Activated naive CD8-positive, alpha-beta T cell treated with anti-CD3 and anti-CD28 coated beads for 36 hours (primary cell): ENCODE measurements around the gene S100A2. TPM values are rescaled to one million over a fixed set of nuclear protein-coding genes. Genes with fewer than 3 reads are reported as not detected.

ENCODE experiments used
- DNase-seq: peaks from one replicate; pipeline ENCODE4 v3.0.0; 2021
- H3K27ac Mint-ChIP-seq: one replicate; pipeline ENCODE4 v1.8.0; 2022; ENCODE audit warnings: mild to moderate bottlenecking, moderate library complexity, mixed read lengths
- H3K27me3 Mint-ChIP-seq: one replicate; pipeline ENCODE4 v1.8.0; 2022; ENCODE audit warnings: mild to moderate bottlenecking, mixed read lengths
- H3K36me3 Mint-ChIP-seq: one replicate; pipeline ENCODE4 v1.8.0; 2021; ENCODE audit warnings: mild to moderate bottlenecking, mixed read lengths
- H3K4me1 Mint-ChIP-seq: one replicate; pipeline ENCODE4 v1.8.0; 2021; ENCODE audit warnings: mixed read lengths
- H3K4me3 Mint-ChIP-seq: one replicate; pipeline ENCODE4 v1.8.0; 2022; ENCODE audit warnings: mild to moderate bottlenecking, moderate library complexity, mixed read lengths
- H3K9me3 Mint-ChIP-seq: one replicate; pipeline ENCODE4 v1.8.0; 2022; ENCODE audit warnings: mixed read lengths
- total RNA-seq, 2 experiments: library from RNA; stranded (reverse); gene quantifications; one replicate each; pipeline ENCODE4 v1.2.3, GENCODE V29; 2021

The S100A2 gene
- total RNA-seq, 2 experiments from 2014 or later, result 0.60 TPM; not detected in 1

DNA sequence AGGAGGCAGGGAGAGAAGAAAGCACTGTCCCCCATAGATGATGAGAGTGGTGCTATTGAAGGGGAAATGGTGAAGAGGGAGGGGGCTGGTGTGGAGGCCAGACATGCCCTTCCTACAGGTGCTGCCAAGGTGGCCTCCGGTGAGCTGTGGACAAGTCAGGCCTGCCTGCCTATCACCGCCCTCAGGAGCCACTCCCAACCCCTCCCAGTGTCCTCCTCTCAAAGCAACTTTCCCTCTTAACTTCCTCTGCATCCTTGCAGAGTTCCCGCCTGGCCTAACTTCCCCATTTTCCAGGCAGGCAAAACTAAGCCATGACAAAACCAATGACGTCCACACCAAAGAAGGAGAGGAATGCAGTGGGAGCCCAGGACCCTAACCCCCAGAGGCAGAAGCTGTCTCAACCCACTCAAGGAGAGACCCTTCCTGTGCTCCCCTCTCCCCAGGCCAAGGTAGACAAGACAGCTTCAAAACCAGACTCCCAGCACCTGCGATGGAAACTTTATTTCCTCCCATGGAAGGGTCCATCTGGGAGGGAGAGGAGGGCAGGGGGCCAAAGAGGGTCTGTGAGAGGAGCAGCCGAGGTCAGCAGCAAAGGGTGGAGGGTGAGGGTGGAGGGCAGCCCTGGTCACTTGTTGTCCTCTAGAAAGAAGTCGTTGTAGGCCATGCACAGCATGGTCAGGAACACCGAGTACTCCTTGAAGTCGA lies 28.8 kb downstream of the S100A2 start:
- Mint-ChIP-seq H3K27me3 (no peaks in the 10 kb centered on the region), H3K9me3 (no peaks in the 10 kb centered on the region), H3K4me1 (peaks cover 68% of the 10 kb centered on the region), H3K4me3 (peak overlapping the region; percentile 92), H3K27ac (peak overlapping the region; percentile 99), H3K36me3 (peaks cover 19% of the 10 kb centered on the region)
- DNase-seq, result no peak

- Mint-ChIP-seq H3K4me1 (peaks cover 68% of the 10 kb centered on the region), H3K27me3 (no peaks in the 10 kb centered on the region), H3K9me3 (no peaks in the 10 kb centered on the region), H3K36me3 (peaks cover 19% of the 10 kb centered on the region), H3K27ac (peak overlapping the region; percentile 99), H3K4me3 (peak overlapping the region; percentile 93)
- DNase-seq, result peak; percentile 84
These were observed 29.5 kb downstream of the S100A2 start for GRCh38 chr1:153536012-153536670.

DNA sequence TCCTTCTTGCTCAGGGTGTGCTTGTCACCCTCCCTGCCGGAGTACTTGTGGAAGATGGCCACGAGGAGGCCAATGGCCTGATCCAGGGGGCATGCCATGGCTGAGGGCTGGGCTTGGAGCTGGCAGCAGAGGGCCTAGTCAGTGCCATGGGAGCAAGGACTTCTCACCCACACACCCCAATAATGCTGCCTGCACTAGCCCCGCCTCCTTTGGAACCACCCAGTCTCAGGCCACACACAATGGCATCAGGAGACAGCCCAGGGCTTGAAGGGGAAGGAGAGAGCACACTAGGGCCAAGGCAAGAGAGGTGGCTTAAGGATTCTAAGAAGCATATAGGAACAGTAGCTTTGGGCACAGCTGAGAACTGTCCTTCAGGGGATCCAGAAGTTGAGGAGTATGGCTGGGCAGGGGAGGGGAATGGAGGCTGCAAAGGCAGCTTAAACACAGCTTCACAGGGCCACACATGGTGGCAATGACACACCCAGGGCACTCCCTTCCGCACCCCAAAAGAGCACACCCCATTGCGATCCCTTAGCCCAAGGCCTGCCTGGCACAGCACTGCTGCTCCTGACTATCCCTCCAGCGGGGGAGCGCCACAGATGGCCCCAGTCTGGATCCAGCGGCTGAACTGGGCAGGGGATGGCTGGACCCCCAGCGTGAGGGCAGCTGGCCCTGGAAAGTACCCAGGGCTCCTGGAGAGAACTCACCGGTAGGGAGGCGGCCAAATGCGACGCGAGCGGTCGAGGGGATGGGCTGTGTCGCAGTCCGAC lies 30.2 kb downstream of the S100A2 start, which contains the start of gene S100A6:
S100A6 (minus strand) TSS at position 750 of the 770 bp plus-strand sequence; CDS start at position 98, 652 bp downstream.
- H3K36me3 Mint-ChIP-seq, result peaks cover 19% of the 10 kb centered on the region
- no peaks in the 10 kb centered on the region for H3K9me3 Mint-ChIP-seq
- peak within 1 kb of the TSS; percentile 99 for H3K27ac Mint-ChIP-seq
- peak within 1 kb of the TSS; percentile 93 for H3K4me3 Mint-ChIP-seq
- peak; percentile 50 for DNase-seq
- no peaks in the 10 kb centered on the region for H3K27me3 Mint-ChIP-seq
- peaks cover 67% of the 10 kb centered on the region for H3K4me1 Mint-ChIP-seq

DNA sequence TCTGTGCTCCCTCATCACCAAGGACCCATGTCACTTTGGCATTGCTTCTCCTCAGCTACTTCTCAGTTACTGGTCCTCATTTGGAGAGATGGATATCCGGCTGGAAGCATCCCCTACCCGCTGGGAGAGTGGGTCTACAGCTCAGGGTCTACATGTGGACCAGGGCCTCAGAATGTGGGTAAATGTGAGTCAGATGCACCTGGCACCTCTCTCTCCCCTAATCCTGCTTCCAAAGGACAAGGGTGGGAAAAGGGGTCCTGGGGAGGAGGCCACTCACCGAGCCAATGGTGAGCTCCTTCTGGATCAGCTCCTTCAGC lies 30.8 kb downstream of the S100A2 start:
- Mint-ChIP-seq H3K27me3 (no peaks in the 10 kb centered on the region), H3K4me3 (peak overlapping the region; percentile 93), H3K9me3 (no peaks in the 10 kb centered on the region), H3K36me3 (peaks cover 19% of the 10 kb centered on the region), H3K4me1 (peaks cover 62% of the 10 kb centered on the region), H3K27ac (peak overlapping the region; percentile 94)
- no peak for DNase-seq

DNA sequence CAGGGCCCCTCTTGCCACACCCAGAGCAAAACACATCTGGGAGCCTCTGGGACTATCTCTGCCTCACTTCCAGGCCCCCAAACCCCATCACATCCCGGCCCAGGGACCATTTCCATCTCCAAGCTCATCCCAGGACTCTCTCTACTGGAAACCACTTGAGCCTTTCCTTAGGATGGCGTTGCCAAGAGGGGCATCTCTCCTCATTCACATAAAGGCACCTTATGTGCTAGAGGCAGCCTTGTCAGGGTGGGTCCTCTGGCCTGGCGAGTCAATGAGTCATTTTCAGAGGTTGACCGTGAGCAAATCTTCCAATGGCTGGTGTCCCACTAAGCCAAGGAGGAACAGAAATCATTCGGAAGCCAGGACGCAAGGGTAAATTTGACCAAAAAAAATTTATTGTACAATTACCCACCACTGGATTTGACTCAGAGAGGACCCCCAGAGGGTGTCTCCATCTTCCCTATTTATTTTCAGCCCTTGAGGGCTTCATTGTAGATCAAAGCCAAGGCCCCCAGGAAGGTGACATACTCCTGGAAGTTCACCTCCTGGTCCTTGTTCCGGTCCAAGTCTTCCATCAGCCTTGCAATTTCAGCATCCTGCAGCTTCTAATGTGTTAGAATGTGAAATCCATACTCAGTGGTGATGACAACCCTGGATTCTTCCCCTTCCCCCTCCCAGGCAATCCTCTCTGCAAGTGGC lies 31.3 kb downstream of the S100A2 start:
- Mint-ChIP-seq H3K27ac (peak overlapping the region; percentile 94), H3K4me1 (peaks cover 57% of the 10 kb centered on the region), H3K36me3 (peaks cover 19% of the 10 kb centered on the region), H3K27me3 (no peaks in the 10 kb centered on the region), H3K9me3 (no peaks in the 10 kb centered on the region), H3K4me3 (peak overlapping the region; percentile 93)
- no peak for DNase-seq

- no peak for DNase-seq
These were observed 31.9 kb downstream of the S100A2 start for GRCh38 chr1:153533689-153534201.

DNA sequence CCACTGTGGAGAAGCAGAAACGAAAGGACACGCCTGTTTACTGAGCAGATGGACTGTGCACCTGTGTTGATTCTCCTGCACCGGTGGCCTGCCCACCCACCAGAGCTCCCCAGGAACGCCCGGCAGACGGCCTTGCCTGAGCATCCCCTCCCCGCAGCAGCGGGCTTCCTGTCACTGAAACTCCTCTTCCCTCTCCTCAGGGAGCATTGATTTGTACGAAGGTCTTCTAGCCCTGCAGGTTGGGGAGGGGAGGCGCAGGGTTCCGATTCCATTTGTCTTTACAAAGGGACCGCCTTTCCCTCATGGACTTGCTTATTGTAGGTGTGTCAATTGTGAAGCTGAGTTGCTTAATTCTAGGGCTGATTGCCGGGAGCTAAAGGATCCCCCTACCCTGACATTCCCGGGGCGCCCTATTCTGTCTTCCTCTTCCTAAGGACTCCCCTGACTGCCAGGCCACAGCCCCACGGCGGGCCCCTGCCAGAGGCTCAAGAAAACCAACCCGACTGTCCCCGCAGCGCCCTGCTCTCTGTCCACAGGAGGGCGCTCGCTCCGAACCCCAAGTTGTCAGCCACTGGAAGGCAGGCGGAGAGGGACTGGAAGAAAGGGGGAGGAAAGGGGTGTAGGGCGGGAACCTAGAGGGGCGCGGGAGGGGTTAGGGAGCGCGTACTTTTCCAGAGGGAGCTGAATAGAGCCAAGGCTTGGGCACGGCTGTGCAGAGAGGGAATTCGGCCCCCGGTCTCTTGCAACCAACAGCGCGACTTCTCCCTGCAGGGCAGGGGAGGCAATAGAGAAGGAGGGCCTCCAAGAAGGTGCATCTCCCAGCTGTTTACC lies 32.7 kb downstream of the S100A2 start:
- DNase-seq, result peak; percentile 78
- no peaks in the 10 kb centered on the region for H3K9me3 Mint-ChIP-seq
- no peaks in the 10 kb centered on the region for H3K27me3 Mint-ChIP-seq
- peak overlapping the region; percentile 90 for H3K27ac Mint-ChIP-seq
- peak overlapping the region; percentile 93 for H3K4me3 Mint-ChIP-seq
- peaks cover 56% of the 10 kb centered on the region for H3K4me1 Mint-ChIP-seq
- H3K36me3 Mint-ChIP-seq, result peaks cover 19% of the 10 kb centered on the region

More at GRCh38 chr1:153533689-153534201, 31.9 kb downstream of the S100A2 start:
- H3K36me3 Mint-ChIP-seq, result peaks cover 19% of the 10 kb centered on the region
- H3K27ac Mint-ChIP-seq, result peak overlapping the region; percentile 90
- H3K27me3 Mint-ChIP-seq, result no peaks in the 10 kb centered on the region
- peaks cover 56% of the 10 kb centered on the region for H3K4me1 Mint-ChIP-seq
- H3K4me3 Mint-ChIP-seq, result peak overlapping the region; percentile 93
- H3K9me3 Mint-ChIP-seq, result no peaks in the 10 kb centered on the region

DNA sequence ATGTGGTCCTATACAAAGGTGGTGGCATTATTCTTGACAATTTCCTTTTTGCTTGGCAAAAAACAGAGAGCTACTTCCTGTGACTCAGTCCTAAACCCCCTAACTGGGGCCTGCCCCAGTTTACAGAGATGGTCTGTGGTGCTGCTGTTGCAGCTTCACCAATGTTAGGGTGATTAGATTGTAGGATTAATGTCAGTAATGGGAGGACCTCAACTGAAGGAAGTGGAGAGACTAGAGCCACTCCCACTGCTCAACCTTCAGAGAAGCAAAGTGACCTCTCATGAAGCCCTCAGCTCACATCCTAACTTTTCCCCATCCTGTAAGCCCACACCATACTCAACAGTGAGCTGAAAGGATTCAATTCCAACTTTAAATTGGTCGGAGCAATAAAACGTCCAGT lies 33.5 kb downstream of the S100A2 start:
- peaks cover 19% of the 10 kb centered on the region for H3K36me3 Mint-ChIP-seq
- peak; percentile 56 for DNase-seq
- H3K4me1 Mint-ChIP-seq, result peaks cover 55% of the 10 kb centered on the region
- H3K27ac Mint-ChIP-seq, result peak overlapping the region; percentile 90
- peak overlapping the region; percentile 93 for H3K4me3 Mint-ChIP-seq
- no peaks in the 10 kb centered on the region for H3K27me3 Mint-ChIP-seq
- H3K9me3 Mint-ChIP-seq, result no peaks in the 10 kb centered on the region

DNA sequence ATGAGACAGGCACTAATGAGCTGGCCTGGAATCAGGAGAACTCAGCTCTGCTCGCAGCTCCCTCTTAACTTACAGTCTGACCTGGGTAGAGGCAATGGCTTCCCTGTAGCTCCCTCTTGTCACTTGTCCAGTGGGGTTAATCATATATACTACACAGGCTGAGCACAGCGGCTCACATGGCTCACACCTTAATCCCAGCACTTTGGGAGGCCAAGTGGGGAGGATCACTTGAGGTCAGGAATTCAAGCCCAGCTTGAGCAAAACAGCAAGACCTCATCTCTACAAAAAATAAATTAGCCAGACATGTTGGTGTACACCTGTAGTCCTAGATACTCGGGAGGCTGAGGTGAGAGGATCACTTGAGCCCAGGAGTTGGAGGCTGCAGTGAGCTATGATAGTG lies 34.0 kb downstream of the S100A2 start:
- Mint-ChIP-seq H3K9me3 (no peaks in the 10 kb centered on the region), H3K4me1 (peaks cover 51% of the 10 kb centered on the region), H3K27ac (peak overlapping the region; percentile 90), H3K4me3 (no peak overlapping the region), H3K27me3 (no peaks in the 10 kb centered on the region), H3K36me3 (peaks cover 19% of the 10 kb centered on the region)
- DNase-seq, result no peak

DNA sequence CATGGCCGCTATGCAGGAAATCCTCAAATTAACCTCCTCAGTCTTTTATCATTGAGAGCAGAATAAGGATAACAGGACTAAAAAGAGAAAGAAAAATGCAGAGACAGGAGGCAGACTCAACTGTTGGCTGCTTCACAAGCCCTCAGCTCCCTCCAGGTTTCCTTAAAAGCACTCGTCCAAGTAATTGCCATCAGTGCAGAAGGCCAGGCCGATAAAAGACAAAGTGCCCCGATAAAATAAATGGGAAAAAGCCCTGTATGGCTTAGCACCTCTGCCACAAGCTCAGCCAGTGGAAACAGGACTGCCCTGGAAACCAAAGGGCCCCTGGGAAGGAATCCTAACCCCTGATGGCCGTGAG lies 38.0 kb downstream of the S100A2 start:
- no peaks in the 10 kb centered on the region for H3K36me3 Mint-ChIP-seq
- H3K4me3 Mint-ChIP-seq, result no peak overlapping the region
- H3K4me1 Mint-ChIP-seq, result peaks cover 24% of the 10 kb centered on the region
- no peak overlapping the region for H3K27ac Mint-ChIP-seq
- H3K9me3 Mint-ChIP-seq, result no peaks in the 10 kb centered on the region
- DNase-seq, result no peak
- H3K27me3 Mint-ChIP-seq, result no peaks in the 10 kb centered on the region

DNA sequence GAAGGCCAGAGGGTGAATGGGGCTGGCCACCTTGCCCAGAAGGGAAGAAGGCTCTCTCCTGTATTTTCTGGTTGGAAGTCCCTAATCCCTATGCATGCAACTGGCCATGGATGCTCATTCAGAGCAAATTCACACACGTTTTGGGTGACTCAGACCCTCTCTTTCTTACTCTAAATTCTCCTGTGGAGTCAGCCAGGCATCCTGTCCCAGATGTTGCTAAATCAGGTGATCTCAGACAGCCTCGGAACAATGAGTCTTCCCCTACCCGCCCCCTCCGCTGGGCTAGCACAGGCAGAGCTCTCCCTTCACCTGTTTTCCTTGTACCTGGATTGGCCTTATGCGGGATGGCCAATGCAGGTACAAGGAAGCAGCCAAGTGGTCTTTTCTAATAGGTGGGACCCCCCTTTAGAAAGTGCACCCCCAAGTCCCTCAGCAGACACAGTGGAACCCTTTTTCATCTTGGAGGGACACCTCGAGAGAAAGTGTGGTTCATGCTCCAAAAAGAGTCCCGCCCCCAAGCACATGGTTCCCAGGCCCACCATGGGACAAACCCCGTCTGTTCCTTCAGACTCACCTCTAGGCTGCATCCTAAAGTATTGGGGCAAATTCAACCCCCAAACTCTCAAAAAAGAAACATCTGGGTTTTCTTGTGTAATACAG lies 38.5 kb downstream of the S100A2 start:
- no peak overlapping the region for H3K4me3 Mint-ChIP-seq
- H3K27ac Mint-ChIP-seq, result no peak overlapping the region
- DNase-seq, result no peak
- no peaks in the 10 kb centered on the region for H3K27me3 Mint-ChIP-seq
- no peaks in the 10 kb centered on the region for H3K36me3 Mint-ChIP-seq
- no peaks in the 10 kb centered on the region for H3K9me3 Mint-ChIP-seq
- H3K4me1 Mint-ChIP-seq, result peaks cover 24% of the 10 kb centered on the region

GRCh38 chr1:153526132-153526543 lies 39.5 kb downstream of the S100A2 start:
- Mint-ChIP-seq H3K4me3 (no peak overlapping the region), H3K4me1 (peaks cover 14% of the 10 kb centered on the region), H3K9me3 (no peaks in the 10 kb centered on the region), H3K27me3 (no peaks in the 10 kb centered on the region), H3K36me3 (no peaks in the 10 kb centered on the region), H3K27ac (no peak overlapping the region)
- no peak for DNase-seq

DNA sequence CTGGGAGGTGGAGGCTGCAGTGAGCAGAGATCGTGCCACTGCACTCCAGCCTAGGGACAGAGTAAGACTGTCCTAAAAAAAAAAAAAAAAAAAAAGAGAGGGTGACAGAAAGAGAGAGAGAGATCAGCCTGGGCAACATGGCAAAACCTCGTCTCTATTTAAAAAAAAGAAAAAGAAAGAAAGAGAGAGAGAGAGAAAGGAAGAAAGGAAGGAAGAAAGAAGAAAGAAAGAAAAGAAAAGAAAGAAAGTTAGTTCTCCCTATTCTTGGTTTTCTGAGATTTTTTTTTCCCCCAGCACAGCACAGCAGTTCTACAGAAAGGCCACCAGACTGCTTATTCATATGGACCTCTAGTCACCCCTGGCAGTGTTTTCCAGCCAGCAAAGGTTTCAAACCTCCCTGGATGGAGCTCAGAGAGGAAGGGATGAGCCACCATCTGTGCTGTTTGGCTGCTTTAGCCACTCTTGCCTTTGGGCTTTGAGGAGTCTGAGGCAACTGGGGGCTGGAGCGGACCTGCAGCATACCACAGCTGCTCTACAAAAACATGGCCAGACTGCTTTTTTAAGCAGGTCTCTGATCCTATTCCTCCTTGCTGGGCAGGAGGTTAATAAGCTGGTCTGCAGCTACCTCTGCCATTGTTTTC lies 40.4 kb downstream of the S100A2 start:
- Mint-ChIP-seq H3K9me3 (no peaks in the 10 kb centered on the region), H3K4me3 (no peak overlapping the region), H3K27ac (no peak overlapping the region), H3K27me3 (no peaks in the 10 kb centered on the region), H3K36me3 (no peaks in the 10 kb centered on the region), H3K4me1 (peaks cover 8% of the 10 kb centered on the region)
- DNase-seq, result no peak
